Measurements from ENCODE around the gene NGDN. TPM values are rescaled to one million over a fixed set of nuclear protein-coding genes. Genes with fewer than 3 reads are reported as not detected.
"Not testable (repeated sequence)": the region's sequence is repeated elsewhere in the genome, so short reads cannot be mapped to it uniquely, and the experiment has no call there.

NGDN gene
- total RNA-seq, 1 donor from 2014 or later = 44.4 TPM

- FAIRE-seq = no peak
Observed at GRCh38 chr14:23438101-23438971, 31.2 kb upstream of the NGDN start.

DNA sequence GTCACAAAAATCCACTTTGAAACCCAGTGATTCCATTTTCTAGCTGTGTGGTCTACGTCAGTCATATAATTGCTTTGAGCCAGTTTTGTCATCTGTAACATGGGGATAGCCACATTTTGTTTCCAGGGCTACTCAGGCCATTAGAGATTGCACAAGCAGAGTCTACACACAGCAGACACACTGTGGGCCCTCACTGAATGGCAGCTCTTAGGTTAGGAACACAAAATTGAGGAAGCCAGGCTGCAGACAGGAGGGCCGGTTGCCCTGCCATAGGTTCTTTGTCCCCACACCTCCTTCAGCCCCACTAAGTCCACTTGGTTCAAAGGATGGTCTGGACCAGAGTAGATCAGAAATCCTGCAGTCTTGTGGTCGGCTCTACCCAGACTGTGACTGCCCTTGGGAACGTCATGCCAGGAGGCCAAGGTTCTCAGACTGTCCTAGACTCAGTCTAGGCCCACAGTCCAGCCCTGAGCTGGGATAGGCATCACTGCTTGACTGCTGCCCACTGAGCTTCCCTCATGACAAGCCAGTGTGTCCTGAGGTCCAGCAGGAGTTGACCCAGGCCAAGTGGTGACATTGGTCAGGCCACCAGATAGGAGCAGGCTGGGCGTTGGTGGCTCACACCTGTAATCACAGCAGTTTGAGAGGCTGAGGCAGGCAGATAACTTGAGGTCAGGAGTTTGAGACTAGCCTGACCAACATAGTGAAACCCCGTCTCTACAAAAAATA lies 30.2 kb upstream of the NGDN start:
- no peak for FAIRE-seq
- DNase-seq (ENCODE audit: low spot score in 2 of 2) = no peak

More at GRCh38 chr14:23438101-23438971, 31.2 kb upstream of the NGDN start:
- no peak for DNase-seq (ENCODE audit: low spot score in 2 of 2)

DNA sequence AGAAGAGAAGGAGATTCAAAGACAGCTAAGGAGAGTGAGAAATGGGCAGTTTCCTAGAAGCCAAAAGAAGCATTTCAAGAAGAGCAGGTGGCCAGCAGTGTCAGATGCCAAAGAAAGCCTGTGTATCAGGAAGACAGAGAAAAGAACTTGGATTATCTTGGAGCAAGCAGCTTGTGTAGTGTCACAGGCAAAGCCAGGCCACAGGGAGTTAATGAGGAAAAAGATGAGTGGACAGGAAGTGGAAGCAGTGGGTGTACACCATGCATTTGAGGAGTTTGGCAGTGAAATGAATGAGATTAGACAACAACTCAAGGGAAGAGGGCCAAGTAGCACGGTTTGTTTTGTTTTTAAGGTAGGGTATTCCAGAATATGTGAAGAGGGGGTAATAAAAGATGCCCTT lies 28.4 kb upstream of the NGDN start:
- no peak for FAIRE-seq
- DNase-seq (ENCODE audit: low spot score in 2 of 2) = no peak

DNA sequence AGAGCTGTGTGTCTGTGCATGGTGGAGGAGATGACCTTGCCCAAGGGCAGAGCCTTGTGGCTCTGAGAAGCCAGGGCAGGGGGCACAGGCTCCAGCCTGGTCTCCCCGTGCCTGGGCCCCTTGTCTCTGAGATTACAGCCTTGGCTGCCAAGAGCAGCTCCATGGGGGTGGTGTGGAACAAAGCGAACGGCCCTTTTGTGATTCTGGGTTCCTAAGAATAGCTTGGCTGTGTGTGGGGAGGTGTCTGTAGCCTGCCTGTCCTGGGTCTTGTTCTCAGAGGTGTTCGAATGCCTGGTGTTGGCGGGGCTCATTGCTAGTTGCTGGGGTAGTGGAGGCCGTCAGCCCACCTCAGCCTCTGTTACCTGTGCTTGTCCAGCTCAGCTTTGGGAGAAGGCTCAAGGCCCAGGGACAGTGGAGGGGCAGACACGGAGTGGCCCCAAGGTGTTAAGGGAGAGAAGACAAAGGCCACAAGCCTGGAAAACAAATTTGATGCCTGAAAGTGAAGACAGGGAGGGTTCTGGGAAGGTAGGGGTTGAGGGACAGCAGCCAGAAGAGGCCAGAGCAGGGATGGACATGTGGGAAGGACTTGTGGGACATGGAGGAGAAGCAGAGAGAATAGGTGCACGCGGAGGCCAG lies 26.7 kb upstream of the NGDN start:
- FAIRE-seq = no peak

GRCh38 chr14:23443411-23443812 lies 26.1 kb upstream of the NGDN start:
- DNase-seq (ENCODE audit: low spot score in 2 of 2) (no peak), FAIRE-seq (no peak)

More for the DNA sequence above, 26.7 kb upstream of the NGDN start:
- no peak for DNase-seq (ENCODE audit: low spot score in 2 of 2)

- FAIRE-seq (no peak), DNase-seq (ENCODE audit: low spot score in 2 of 2) (no peak)
Observed at GRCh38 chr14:23443881-23444280, 25.6 kb upstream of the NGDN start.

GRCh38 chr14:23444314-23444713 lies 25.2 kb upstream of the NGDN start:
- DNase-seq (ENCODE audit: low spot score in 2 of 2) (no peak), FAIRE-seq (no peak)

GRCh38 chr14:23445773-23446172 lies 23.7 kb upstream of the NGDN start:
- DNase-seq (ENCODE audit: low spot score in 2 of 2) = no peak
- no peak for FAIRE-seq

- DNase-seq (ENCODE audit: low spot score in 2 of 2) (no peak), FAIRE-seq (no peak)
Observed at GRCh38 chr14:23446291-23446851, 23.1 kb upstream of the NGDN start.

DNA sequence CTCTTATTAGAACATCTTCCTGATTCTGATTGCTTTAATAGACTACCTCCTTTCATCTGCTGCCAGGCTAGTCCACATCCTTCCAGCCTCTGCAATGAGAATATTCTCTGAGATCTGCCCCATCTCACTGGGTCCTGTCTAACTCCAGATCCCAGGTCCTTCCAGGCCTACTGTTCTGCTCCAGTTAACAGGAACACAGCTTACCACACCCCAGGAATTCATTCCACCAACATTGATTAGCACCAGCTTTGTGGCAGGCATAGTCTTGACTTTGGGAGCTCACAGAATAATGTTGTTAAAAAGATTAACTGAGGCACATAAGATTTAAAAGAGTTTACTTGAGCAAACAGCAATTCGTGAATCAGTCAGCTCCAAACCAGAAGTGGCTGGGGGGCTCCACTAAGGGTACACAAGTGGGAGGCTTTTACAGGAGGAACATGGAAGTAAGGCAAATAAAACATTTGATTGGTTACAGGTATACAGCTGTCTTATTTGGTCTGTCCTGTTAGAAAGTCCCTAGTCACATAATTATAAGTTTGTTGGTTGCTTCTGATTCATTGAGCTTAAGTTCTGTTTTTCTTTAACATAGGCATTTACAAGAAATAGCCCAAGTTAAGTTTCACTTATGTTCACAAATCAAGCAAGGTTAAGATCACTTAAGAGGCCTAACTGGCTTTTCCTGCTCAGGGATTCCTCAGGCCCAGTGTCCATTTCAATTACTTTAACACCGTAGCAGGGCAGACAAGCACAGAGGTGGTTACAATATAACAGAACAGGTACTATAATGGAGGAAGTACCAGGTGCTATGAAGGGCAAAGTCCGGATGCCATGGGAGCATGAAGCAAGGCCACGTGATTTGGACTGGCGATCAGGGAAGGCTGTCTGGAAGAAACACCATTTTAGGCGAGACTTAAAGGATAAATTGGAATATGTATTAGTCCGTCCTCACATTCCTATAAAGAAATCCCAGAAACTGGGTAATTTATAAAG lies 21.8 kb upstream of the NGDN start:
- no peak for DNase-seq (ENCODE audit: low spot score in 2 of 2)
- FAIRE-seq = no peak

DNA sequence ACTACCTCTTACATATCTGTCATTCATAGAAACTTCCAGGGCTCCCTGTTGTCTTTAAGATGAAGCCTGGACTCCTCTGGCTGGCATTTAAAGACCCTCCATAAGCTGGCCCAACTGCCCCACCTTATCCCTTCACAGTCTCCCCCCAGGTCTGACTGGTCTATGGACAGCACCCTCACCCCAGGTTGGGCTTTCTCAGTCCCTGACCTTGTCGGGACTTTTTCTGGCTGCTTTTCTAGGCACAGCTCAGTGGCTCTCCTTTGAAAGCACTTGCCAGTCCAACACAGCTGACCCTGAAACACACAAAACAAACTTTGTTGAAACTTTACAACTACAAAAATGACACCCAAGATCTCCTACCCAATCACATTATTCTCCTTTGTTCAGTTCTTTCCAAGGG lies 20.2 kb upstream of the NGDN start:
- no peak for DNase-seq (ENCODE audit: low spot score in 2 of 2)
- no peak for FAIRE-seq

- FAIRE-seq (no peak), DNase-seq (ENCODE audit: low spot score in 2 of 2) (no peak)
Observed at GRCh38 chr14:23450379-23450778, 19.1 kb upstream of the NGDN start.

DNA sequence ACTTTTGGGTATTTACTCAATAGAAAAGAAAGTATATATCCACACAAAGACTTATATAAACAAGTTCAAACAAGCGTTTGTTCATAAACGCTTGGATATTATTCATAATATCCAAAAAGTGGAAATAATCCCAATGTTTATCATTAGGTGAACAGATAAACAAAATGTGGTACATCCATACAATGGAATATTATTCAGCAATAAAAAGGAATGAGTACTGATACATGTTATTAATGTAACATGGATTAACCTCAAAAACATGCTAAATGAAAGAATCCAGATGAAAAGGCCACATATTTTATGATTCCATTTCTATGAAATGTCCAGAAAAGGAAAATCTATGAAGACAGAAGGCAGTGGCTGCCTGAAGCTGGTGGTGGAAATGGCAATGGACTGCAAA lies 17.3 kb upstream of the NGDN start:
- FAIRE-seq (no peak), DNase-seq (ENCODE audit: low spot score in 2 of 2) (no peak)

DNA sequence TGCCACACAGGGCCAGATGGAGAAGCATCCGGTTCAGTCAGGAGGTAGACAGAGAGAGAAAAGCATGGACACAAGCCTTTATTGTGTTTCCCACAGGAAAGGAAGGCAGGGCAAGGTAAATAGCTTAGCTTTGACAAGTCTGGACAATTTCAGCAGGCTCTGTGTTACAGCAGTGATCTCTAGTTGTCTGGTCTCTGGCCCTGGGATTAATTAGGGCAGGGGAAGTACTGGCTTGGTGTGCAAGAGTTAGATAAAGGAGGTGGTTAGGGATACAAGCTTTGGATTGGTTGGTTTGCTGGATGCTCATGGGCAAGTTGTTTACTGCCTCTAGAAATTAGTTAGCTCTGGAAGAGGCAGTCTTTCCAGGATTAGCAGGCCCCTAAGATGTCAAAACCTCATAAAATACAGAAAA lies 15.1 kb upstream of the NGDN start:
- no peak for DNase-seq (ENCODE audit: low spot score in 2 of 2)
- no peak for FAIRE-seq

GRCh38 chr14:23456883-23457586 lies 12.5 kb upstream of the NGDN start:
- not testable (repeated sequence) for DNase-seq (ENCODE audit: low spot score in 2 of 2); FAIRE-seq

DNA sequence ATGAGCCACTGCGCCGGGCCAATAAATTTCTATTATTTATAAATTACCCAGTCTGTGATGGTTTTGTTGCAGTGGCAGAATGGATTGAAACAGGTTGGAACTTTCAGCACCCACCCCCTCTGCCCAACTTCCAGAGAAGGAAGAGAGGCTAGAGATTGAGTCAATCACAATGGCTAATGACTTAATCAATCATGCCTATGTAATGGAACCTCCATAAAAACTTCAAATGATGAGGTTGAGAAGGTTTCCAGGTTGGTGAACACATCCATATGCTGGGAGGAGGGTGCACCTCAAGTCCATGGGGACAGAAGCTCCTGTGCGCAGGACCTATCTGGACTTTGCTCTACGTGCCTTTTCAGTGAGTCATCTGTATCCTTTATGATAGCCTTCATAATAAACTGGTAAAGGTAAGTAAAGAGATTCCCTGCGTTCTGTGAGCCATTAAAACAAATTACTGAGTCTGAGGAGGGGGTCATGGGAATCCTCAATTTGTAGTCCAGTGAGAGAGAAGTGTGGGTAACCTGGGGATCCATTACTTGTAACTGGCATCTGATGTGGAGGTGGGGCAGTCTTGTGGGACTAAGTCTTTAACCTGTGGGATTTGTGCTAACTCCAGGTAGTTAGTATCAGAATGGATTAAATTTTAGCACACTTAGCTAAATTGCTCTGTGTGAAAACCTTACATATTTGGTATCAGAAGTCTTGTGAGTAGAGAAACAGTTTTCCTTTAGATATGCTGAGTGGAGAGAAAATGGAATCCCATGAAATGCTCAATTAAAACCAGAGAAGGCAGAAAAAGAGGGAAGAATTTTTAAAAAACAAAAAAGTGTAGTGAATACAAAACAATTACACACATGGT lies 11.7 kb upstream of the NGDN start:
- DNase-seq (ENCODE audit: low spot score in 2 of 2) = no peak
- no peak for FAIRE-seq

- FAIRE-seq = no peak
Observed at GRCh38 chr14:23460960-23461359, 8.5 kb upstream of the NGDN start.

DNA sequence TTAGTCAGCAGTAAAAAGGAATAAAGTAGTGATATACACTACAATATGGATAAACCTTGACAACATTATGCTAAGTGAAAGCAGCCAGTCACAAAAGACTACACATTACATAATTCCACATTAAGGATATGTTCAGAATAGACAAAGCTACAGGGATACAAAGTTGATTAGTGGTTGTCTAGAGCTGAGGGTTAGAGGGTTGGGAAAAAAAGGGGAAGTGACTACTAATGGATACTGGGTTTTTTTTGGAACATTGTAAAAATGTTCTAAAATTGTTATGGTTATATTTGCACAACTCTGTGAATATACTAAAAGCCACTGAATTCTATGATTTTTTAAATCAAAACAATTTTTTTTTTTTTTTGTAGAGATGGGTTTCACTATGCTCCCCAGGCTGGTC lies 4.8 kb upstream of the NGDN start:
- DNase-seq (ENCODE audit: low spot score in 2 of 2) (no peak), FAIRE-seq (no peak)

More at GRCh38 chr14:23460960-23461359, 8.5 kb upstream of the NGDN start:
- no peak for DNase-seq (ENCODE audit: low spot score in 2 of 2)
